Mucosa of descending colon (tissue), 3 donors: ENCODE measurements around the gene TTLL3. TPM values are rescaled to one million over a fixed set of nuclear protein-coding genes. Genes with fewer than 3 reads are reported as not detected.
A peak's percentile ranks its signal among the peaks of the same experiment; 100 is the strongest.

Source experiments
- ATAC-seq: fragments of 200-7000 bp; cut with Tn5 transposase; one replicate; pipeline ENCODE4 v1.9.1; 2020; ENCODE audit warnings: mild to moderate bottlenecking, moderate library complexity
- DNase-seq, 3 donors: peaks; one replicate each; pipeline ENCODE4 v3.0.0-alpha.2; 2020
- H3K36me3 ChIP-seq: fragments of 200-600 bp; one replicate; pipeline ENCODE4 v1.8.0; 2021; ENCODE audit warnings: low read depth, mild to moderate bottlenecking
- H3K4me1 ChIP-seq: fragments of 200-600 bp; one replicate; pipeline ENCODE4 v1.8.0; 2021; ENCODE audit warnings: low read depth, mild to moderate bottlenecking
- H3K4me3 ChIP-seq: fragments of 200-600 bp; one replicate; pipeline ENCODE4 v1.8.0; 2021; ENCODE audit warnings: mild to moderate bottlenecking
- H3K9me3 ChIP-seq: fragments of 200-600 bp; one replicate; pipeline ENCODE4 v1.8.0; 2021; ENCODE audit warnings: mild to moderate bottlenecking
- CTCF ChIP-seq: fragments of 200-600 bp; IDR thresholded peaks from one replicate; pipeline ENCODE4 v1.8.0; 2022; ENCODE audit warnings: antibody characterized with exemption, mild to moderate bottlenecking
- intact Hi-C, 2 donors: fragments of 100-400 bp; cut with DNase I in 1 of 2; cut with micrococcal nuclease in 1 of 2; formaldehyde crosslinking; loops; one replicate each; pipeline versions ENCODE4 v1.11.0 to v1.11.1; 2022; cut with DNase I, micrococcal nuclease
- total RNA-seq, 3 donors: library from RNA; stranded (reverse); fragmentation: NEBNext Ultra II Directional in 2 of 3; extraction: Animal tissue kit (Norgen Biotek cat#: 25700) in 2 of 3; gene quantifications; one replicate each; pipeline versions ENCODE4 v1.2.1 to v1.2.4, GENCODE V29; 2021 to 2023
- donor health status: DM: no; HTN: no; CAD: no; lungs with moderate emphysema.
- donor health status: DM: no; HTN: no; CAD: no.
- donor health status: DM: no; HTN: yes; CAD: no.

The TTLL3 gene
- total RNA-seq, 3 donors from 2014 or later = 37.0 to 63.9 (median 47.7) TPM

- H3K4me1 ChIP-seq = no peaks in the 10 kb centered on the region
- TF ChIP-seq CTCF = no peak
- no peak overlapping the region for H3K4me3 ChIP-seq
- ATAC-seq (peak; percentile 31), DNase-seq (no peak)
- intact Hi-C loops = no loop called here
- peaks cover 33% of the 10 kb centered on the region for H3K36me3 ChIP-seq
- H3K9me3 ChIP-seq = no peaks in the 10 kb centered on the region
Measured at GRCh38 chr3:9800529-9800928, 9.5 kb upstream of the TTLL3 start.

- TF ChIP-seq CTCF = no peak
- intact Hi-C loops = no loop called here
- ATAC-seq (no peak), DNase-seq (no peak)
- no peak overlapping the region for H3K4me3 ChIP-seq
- H3K36me3 ChIP-seq = peaks cover 21% of the 10 kb centered on the region
- H3K9me3 ChIP-seq = no peaks in the 10 kb centered on the region
- H3K4me1 ChIP-seq = peaks cover under 1% of the 10 kb centered on the region
Measured at GRCh38 chr3:9803494-9803893, 6.6 kb upstream of the TTLL3 start.

GRCh38 chr3:9804996-9805395, 5.1 kb upstream of the TTLL3 start:
- DNase-seq (no peak), ATAC-seq (no peak)
- H3K4me1 ChIP-seq = peaks cover 10% of the 10 kb centered on the region
- TF ChIP-seq CTCF = no peak
- H3K9me3 ChIP-seq = no peaks in the 10 kb centered on the region
- H3K4me3 ChIP-seq = no peak overlapping the region
- intact Hi-C loops = no loop called here
- peaks cover 21% of the 10 kb centered on the region for H3K36me3 ChIP-seq

GRCh38 chr3:9806137-9806536, 3.9 kb upstream of the TTLL3 start:
- peaks cover 18% of the 10 kb centered on the region for H3K4me1 ChIP-seq
- intact Hi-C loops = no loop called here
- H3K36me3 ChIP-seq = peaks cover 16% of the 10 kb centered on the region
- H3K9me3 ChIP-seq = no peaks in the 10 kb centered on the region
- DNase-seq (no peak), ATAC-seq (no peak)
- H3K4me3 ChIP-seq = no peak overlapping the region
- TF ChIP-seq CTCF = no peak

GRCh38 chr3:9806688-9807589, 3.1 kb upstream of the TTLL3 start:
- Histone ChIP-seq H3K4me3 (no peak overlapping the region), H3K36me3 (peaks cover 13% of the 10 kb centered on the region), H3K4me1 (peaks cover 18% of the 10 kb centered on the region), H3K9me3 (no peaks in the 10 kb centered on the region)
- no peak for ATAC-seq
- no peak for TF ChIP-seq CTCF
- intact Hi-C loops = no loop called here
- DNase-seq = no peak
